NCI-H1436 (cell line): Measurements from ENCODE around the gene KLHL9.
"Not testable (repeated sequence)": the region's sequence is repeated elsewhere in the genome, so short reads cannot be mapped to it uniquely, and the experiment has no call there.

Source experiments
- DNase-seq: peaks from one replicate; lab custom pipeline; 2025; lab: John Stamatoyannopoulos, UW

KLHL9 gene

GRCh38 chr9:21334701-21335632, at the start of gene KLHL9:
Gene KLHL9, minus strand, starts transcription at chr9:21335404. Its CDS starts 545 bp downstream, at chr9:21334859.
- peak; percentile 85 for DNase-seq

DNA sequence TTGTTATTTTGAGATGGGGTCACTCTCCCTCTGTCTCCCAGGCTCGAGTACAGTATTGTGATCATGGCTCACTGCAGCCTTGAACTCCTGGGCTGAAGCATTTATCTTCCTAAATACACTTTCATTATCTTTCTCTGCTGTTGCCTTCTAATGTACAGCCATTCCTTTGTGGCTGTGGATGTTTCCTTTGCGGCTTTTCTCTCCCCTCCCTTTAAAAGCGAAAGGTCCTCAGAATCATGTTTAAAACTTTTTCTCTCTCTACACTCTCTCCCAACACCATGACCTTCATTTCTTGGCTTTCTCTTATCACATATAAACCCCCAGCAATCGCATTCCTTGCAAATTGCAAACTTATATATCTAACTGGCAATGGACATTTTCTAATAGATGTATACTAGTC, 48.4 kb upstream of the KLHL9 start:
- no peak for DNase-seq

DNA sequence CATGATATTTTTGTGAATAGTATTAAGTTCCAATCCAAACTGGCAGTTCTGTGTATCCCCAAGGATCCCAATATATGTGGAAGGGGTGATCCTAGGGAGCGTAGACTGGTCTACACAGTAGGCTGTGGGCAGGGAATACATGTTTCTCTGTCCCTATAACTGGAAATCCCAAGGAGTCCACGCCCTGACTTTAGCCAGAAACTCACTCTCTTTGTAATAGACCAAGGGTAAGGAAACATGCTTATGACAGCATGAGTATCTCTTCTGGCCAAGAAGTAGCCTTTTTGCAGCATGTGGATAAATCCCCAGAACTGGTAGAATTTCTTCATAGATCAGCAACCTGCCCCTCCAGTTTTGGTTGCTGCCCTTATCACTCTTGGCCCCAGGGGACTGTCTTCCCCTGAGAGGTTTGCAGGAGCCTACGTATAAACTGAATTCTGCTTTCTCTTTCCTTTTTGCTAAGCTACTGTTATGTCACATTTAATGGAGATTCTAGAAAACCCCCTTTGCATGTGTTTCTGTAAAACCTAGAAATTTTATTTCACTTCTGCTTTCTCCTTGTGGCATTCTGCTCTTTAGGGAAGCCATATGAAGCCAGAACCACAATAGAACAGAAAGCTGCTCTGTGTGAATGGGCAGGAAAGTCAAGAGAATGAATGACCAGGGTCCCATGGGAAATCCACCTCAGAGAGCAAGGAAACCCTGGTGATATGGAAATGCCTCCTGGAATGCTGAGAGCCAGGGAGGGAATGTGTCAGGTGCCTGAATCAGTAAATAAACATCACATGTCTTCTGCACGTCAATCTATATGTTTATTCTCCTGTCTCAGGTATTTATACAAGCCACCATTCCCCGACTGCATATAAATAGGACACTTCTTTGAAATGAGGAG, 46.5 kb upstream of the KLHL9 start:
- DNase-seq = no peak

DNA sequence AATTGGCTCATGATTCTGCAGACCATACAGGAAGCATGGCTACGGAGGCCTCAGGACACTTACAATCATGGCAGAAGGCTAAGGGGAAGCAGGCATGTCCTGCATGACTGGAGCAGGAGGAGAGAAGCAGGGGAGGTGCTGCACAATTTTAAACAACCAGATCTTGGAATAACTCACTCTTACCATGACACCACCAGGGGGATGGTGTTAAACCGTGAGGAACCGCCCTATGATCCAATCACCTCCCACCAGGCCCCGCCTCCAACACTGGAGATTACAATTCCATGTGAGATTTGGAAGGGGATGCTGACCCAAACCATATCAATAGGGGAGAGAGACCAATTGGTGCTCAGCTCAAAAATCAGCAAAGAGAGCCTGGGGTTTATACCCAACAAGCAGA, 36.3 kb upstream of the KLHL9 start:
- not testable (repeated sequence) for DNase-seq

DNA sequence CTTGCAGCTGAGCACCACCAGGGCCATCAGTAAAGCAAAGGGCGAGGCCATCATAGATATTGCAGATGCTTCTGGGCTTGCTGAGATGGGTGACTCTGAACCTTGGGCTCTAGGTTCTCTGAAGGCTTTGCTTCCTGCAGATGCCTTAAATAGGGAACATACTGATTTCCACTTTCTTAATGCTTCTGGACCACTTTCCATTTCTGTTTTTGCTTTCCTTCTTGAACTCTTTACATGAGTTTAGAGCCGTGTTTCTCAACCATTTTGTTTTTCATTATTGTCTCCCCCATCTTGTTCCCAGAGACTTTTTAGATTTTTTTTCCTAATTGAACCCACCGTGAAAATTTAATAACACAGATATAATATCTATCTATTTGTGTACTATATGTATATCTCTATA, 32.8 kb upstream of the KLHL9 start, which contains the start of gene IFNA13:
Gene IFNA13, minus strand, starts transcription at position 101 of the 400 bp plus-strand sequence. Its CDS starts 47 bp downstream, at position 54.
- DNase-seq = no peak

GRCh38 chr9:21367169-21367568, 32.0 kb upstream of the KLHL9 start:
- not testable (repeated sequence) for DNase-seq

GRCh38 chr9:21362287-21362686, 27.1 kb upstream of the KLHL9 start:
- no peak for DNase-seq

GRCh38 chr9:21357479-21358460, 22.6 kb upstream of the KLHL9 start:
- DNase-seq = no peak

- DNase-seq = no peak
Measured at GRCh38 chr9:21350787-21351186, 15.6 kb upstream of the KLHL9 start, which contains the start of gene IFNA6. Gene IFNA6, minus strand, starts transcription at chr9:21350887. Its CDS starts 0 bp downstream, at chr9:21350887.

DNA sequence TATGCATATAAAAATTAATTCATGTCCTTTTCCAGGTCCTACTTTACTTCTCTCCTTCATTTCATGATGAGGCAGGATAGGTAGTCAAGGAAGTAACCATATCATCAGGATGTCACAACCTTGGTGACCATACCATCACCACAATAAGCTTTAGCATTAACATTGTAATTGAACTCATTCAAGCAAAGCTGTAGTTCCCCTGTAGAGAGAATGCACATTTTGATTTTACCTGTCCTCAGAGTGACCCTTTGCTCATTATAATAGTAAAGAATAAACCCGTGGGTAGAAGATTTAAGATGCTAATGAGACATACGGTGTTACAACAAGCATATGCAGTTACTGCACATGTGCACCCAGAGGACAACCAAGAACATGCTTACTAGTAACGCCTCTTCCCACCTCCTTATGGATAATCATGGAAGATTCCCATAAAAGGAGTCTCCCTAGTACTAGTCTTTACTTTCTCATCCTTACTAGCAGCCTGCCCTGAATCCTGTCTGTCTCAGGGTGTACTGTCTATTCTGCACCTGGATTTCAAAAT, 13.3 kb upstream of the KLHL9 start:
- no peak for DNase-seq

DNA sequence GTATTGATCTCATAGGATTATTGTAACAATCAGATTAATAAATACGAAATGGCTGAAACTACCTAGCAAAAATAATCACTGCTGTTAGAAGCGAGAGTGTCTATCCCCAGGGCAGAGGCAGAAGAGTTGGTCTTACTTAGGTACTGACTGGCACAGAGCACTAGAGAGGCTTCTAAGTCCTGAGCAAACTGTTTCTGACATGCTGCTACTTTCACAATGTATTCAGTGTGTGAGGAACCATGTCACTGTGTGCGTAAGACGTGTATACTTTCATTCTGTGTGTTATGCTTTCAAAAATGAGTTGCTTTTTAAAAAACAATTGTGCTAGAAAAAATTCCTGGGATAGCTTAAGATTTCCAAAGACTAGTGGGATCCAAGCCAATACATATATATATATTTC, 5.5 kb upstream of the KLHL9 start:
- no peak for DNase-seq

DNA sequence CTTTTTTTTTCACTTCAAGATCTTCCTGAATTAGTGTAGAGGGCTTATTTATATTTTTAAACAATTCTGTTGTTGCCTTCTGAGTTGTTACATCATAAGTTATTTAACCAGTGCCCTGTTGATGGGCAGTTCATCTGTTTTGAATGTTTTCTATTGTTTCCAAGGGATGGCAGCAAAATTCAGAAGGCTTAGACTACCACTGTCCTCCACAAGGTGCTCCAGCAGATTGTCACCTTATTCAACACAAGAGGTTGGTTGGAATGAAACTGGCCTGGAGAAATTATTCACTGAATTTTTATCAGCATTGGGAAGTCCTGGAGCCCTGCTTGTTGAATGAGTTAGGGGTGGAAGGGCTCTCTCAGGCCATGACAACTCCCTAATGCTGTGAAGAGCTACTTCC, 1.3 kb upstream of the KLHL9 start:
- DNase-seq = no peak

DNA sequence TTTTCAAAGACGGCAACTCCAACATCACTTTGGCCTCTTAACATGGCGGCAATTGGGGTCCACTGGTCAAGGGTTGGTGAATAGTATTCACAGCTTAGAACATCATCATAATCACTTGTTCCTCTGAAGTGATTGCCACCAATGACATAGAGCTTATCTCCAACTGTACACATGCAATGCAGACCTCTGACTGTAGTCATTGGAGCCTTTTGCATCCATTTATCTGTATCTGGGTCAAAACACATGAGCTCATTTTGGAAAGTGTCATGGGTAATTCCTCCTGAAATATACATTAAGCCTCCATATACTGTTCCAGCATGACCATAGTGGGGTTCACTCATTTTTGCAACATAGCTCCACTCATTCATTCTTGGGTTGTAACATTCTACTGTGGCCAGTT, 2.0 kb downstream of the KLHL9 start:
- DNase-seq = no peak

DNA sequence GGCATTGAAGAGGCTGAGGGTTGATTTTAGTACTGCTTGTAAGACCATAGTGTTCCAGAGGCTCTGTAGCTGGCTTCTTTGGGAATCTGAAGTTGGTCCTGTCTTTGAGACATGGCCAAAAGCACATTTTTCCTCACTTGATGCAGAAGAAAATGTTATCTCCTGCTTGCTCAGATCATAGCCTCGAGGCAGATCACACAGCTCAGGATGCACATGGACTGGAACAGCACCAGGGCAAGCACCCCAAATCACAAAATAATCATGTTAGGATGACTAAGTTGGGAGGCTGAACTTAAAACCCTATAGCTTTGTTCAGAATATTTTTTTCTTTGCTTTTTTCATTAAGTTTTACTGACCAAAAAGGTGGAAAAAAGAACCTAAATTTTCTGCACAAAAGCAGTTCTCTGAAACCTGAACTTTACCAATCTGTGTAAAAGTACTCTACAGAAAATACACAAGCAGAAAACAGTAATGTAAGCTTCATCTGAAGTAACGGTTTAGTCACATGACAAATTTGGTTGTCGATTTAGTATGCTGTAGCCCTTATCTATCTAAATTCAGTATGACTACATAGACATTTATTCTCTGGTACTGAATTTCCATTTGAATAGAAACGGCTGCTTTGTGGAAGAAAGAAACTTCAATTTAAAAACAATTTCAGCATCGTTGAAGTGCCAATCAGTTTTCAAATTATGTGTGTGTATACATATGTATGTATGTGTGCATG, 3.4 kb downstream of the KLHL9 start:
- DNase-seq = no peak

DNA sequence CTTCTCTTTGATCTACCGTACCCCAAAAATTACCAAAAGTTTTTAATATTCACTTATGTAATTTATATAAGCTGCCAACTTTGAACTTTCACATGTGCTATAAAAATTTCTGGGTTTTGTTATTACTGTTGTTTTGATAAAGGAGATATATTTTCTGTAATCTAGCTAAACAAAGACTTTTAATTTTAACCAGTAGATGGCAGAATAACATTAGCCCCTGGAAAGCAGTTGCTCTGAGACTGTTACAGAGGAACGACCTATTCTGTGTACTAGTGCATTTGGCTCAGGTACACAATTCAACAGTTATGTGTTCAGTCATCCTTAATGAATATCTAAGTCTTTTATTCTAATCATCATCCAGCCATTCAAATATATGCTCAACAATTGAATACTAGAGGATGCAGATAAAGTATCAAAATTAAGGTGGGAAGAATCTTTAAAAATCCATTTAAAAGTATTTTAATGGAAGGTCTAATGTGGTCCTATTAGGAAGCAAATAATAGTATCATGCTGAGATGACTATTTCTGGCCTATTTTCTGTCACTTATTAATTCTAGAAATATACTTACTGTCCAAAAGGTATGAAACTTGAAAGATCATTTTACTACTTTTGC, 8.6 kb downstream of the KLHL9 start:
- peak; percentile 26 for DNase-seq

DNA sequence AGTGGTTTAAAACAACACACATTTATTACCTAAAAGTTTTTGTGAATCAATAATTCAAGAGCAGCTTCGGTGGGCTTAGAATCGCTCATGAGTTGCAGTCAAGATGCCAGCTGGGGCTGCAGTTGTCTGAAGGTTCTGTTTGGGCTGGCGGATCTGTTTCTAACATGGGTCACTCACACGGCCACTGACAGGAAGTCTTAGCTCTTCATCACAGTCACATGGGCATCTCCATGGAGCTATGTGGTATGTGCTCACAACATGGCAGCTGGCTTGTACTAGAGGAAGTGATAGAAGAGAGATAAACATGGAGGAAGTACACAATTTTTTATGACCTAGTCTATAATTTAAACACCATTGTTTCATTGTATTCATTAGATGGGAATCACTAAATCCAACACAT, 11.2 kb downstream of the KLHL9 start:
- no peak for DNase-seq

DNA sequence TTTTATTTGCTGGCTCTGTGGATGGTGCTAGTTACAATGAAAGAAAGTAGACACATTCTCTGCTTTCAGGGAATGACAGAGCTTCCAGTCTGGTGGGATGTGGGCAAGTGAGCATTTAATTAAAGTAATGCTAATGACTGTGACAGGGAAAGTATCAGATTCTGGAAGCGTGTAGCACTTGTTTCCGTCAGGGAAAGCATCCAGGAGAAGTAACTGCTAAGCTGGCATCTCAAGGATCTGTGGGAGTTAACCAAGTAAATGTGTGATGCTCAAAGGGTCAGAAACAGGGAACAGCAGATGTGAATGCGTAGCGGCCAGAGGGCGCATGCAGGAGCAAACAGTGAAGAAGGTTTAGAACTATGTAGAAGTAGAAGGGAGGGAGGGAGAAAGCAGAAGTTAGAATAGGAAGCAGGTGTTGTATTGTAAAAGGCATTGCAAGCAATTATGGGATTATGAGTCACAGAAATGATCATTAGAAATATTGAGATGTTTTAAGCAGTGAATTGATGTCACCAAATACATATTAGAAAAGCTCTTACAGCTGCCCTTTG, 12.2 kb downstream of the KLHL9 start:
- no peak for DNase-seq

DNA sequence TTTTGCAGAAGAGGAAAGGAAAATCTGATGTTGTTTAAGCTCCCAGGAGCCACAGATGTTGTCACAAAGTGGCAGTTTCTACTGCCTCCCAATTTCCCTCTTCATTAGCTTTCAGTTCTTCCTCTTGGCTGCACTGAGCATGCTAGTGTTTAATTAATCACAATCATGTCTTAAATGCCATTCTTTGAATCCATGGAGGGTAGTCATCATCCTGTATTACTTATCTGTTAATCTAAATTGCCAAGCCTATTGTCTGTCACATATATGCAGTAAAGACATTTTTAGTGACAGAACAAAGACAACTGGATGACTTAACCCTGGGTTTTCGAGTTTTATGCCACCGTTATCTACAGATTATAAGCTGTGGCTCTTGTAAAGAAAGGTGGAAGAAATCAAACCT, 14.7 kb downstream of the KLHL9 start:
- no peak for DNase-seq
